Erythroblast (primary cell): ENCODE measurements around the gene MAP4K5.

ENCODE experiments used
- GATA1 ChIP-seq: IDR thresholded peaks from 2 replicates; pipeline ENCODE4 v1.6.1; 2011; ENCODE audit warnings: low read depth, mild to moderate bottlenecking, control low read depth, low read length, moderate library complexity
- POLR2A ChIP-seq: IDR thresholded peaks from 2 replicates; pipeline ENCODE4 v1.6.1; 2011; ENCODE audit warnings: mild to moderate bottlenecking, low read length

- TF ChIP-seq POLR2A (no peak), GATA1 (no peak)
These were observed 7.4 kb downstream of the MAP4K5 start for GRCh38 chr14:50524731-50525515.
